H9 (cell line): ENCODE measurements around the gene TCF7L2. TPM values are rescaled to one million over a fixed set of nuclear protein-coding genes. Genes with fewer than 3 reads are reported as not detected.

Experiments used
- DNase-seq: peaks from one replicate; pipeline ENCODE4 v3.0.0-alpha.2; 2017
- H2AFZ ChIP-seq: one replicate; pipeline ENCODE4 v1.6.1; 2013; ENCODE audit warnings: mild to moderate bottlenecking, low read length, control low read depth, moderate library complexity
- H2AK5ac ChIP-seq: 2 replicates; pipeline ENCODE4 v1.6.1; 2013; ENCODE audit warnings: low read length, control low read depth, mixed read lengths; ENCODE audit not compliant: insufficient read length
- H2BK120ac ChIP-seq: one replicate; pipeline ENCODE4 v1.6.1; 2013; ENCODE audit warnings: low read depth, mild to moderate bottlenecking, low read length, control low read depth, inconsistent platforms; ENCODE audit not compliant: poor library complexity, severe bottlenecking
- H2BK12ac ChIP-seq: 2 replicates; pipeline ENCODE4 v1.6.1; 2013; ENCODE audit warnings: low read length, control low read depth, mixed read lengths, low read depth; ENCODE audit not compliant: insufficient read length
- H2BK15ac ChIP-seq: 2 replicates; pipeline ENCODE4 v1.6.1; 2013; ENCODE audit warnings: low read depth, low read length, control low read depth
- H2BK20ac ChIP-seq: one replicate; pipeline ENCODE4 v1.6.1; 2013; ENCODE audit warnings: low read depth, mild to moderate bottlenecking, low read length, control low read depth, inconsistent platforms; ENCODE audit not compliant: poor library complexity, severe bottlenecking
- H2BK5ac ChIP-seq: 2 replicates; pipeline ENCODE4 v1.6.1; 2013; ENCODE audit warnings: low read length, control low read depth, mixed read lengths; ENCODE audit not compliant: insufficient read length
- H3K14ac ChIP-seq: 2 replicates; pipeline ENCODE4 v1.6.1; 2013; ENCODE audit warnings: low read length, control low read depth; ENCODE audit not compliant: insufficient read depth
- H3K18ac ChIP-seq: 2 replicates; pipeline ENCODE4 v1.6.1; 2013; ENCODE audit warnings: low read depth, mild to moderate bottlenecking, mixed read lengths, low read length, control low read depth; ENCODE audit not compliant: insufficient read length
- H3K23ac ChIP-seq: 2 replicates; pipeline ENCODE4 v1.6.1; 2013; ENCODE audit warnings: low read length, control low read depth, mixed read lengths, low read depth; ENCODE audit not compliant: insufficient read length
- H3K23me2 ChIP-seq: 2 replicates; pipeline ENCODE4 v1.6.1; 2013; ENCODE audit warnings: low read depth, mild to moderate bottlenecking, mixed read lengths, low read length, control low read depth; ENCODE audit not compliant: insufficient read length, poor library complexity, severe bottlenecking
- H3K27ac ChIP-seq: 2 replicates; pipeline ENCODE4 v1.5.1; 2013; ENCODE audit warnings: low read length, control low read depth, mixed read lengths, low read depth; ENCODE audit not compliant: insufficient read length
- H3K27me3 ChIP-seq: 2 replicates; pipeline ENCODE4 v1.6.1; 2013; ENCODE audit warnings: low read length, control low read depth, inconsistent platforms; ENCODE audit not compliant: insufficient read depth
- H3K4ac ChIP-seq: 2 replicates; pipeline ENCODE4 v1.6.1; 2013; ENCODE audit warnings: low read depth, mild to moderate bottlenecking, control low read depth, inconsistent platforms, low read length, moderate library complexity
- H3K4me1 ChIP-seq: 2 replicates; pipeline ENCODE4 v1.6.1; 2013; ENCODE audit warnings: low read length, control low read depth, inconsistent platforms; ENCODE audit not compliant: insufficient read depth
- H3K4me2 ChIP-seq: 2 replicates; pipeline ENCODE4 v1.6.1; 2013; ENCODE audit warnings: low read length, control low read depth, mixed read lengths; ENCODE audit not compliant: insufficient read length, insufficient read depth
- H3K56ac ChIP-seq: 2 replicates; pipeline ENCODE4 v1.6.1; 2013; ENCODE audit warnings: low read depth, mild to moderate bottlenecking, mixed read lengths, low read length, control low read depth; ENCODE audit not compliant: insufficient read length
- H3K79me1 ChIP-seq: 2 replicates; pipeline ENCODE4 v1.6.1; 2013; ENCODE audit warnings: low read depth, mild to moderate bottlenecking, moderate library complexity, low read length, control low read depth, inconsistent platforms; ENCODE audit not compliant: insufficient read depth, poor library complexity, severe bottlenecking
- H3K79me2 ChIP-seq: 2 replicates; pipeline ENCODE4 v1.6.1; 2013; ENCODE audit warnings: low read length, control low read depth, inconsistent platforms; ENCODE audit not compliant: insufficient read depth
- H3K9ac ChIP-seq: 2 replicates; pipeline ENCODE4 v1.6.1; 2013; ENCODE audit warnings: low read length, control low read depth, mixed read lengths; ENCODE audit not compliant: insufficient read length; ENCODE audit errors: extremely low read depth
- H3K9me3 ChIP-seq: one replicate; pipeline ENCODE4 v1.6.1; 2013; ENCODE audit warnings: low read depth, low read length, inconsistent platforms; ENCODE audit not compliant: control insufficient read depth
- H3T11ph ChIP-seq: one replicate; pipeline ENCODE4 v1.6.1; 2013; ENCODE audit warnings: mild to moderate bottlenecking, low read length, control low read depth, inconsistent platforms
- H4K20me1 ChIP-seq: one replicate; pipeline ENCODE4 v1.6.1; 2013; ENCODE audit not compliant: control insufficient read depth, insufficient read length, insufficient read depth
- H4K5ac ChIP-seq: 2 replicates; pipeline ENCODE4 v1.6.1; 2013; ENCODE audit warnings: low read depth, mild to moderate bottlenecking, mixed read lengths, low read length, control low read depth; ENCODE audit not compliant: insufficient read length
- H4K8ac ChIP-seq: replicated peaks from 2 replicates; pipeline ENCODE4 v1.6.1; 2013; ENCODE audit warnings: low read length, control low read depth, mixed read lengths, low read depth; ENCODE audit not compliant: insufficient read length
- H4K91ac ChIP-seq: 2 replicates; pipeline ENCODE4 v1.6.1; 2013; ENCODE audit warnings: low read depth, mild to moderate bottlenecking, moderate library complexity, mixed read lengths, low read length, control low read depth; ENCODE audit not compliant: insufficient read length
- H3K27ac Mint-ChIP-seq, 3 experiments: 2 replicates in 2 of 3; 3 replicates in 1 of 3; pipeline ENCODE4 v1.8.0; 2020 to 2021; ENCODE audit warnings: mixed read lengths in 3 of 3, mild to moderate bottlenecking in 1 of 3, moderate library complexity in 1 of 3
- H3K27me3 Mint-ChIP-seq: 2 replicates; pipeline ENCODE4 v1.8.0; 2021; ENCODE audit warnings: low read depth, mild to moderate bottlenecking, moderate library complexity, mixed read lengths
- H3K36me3 Mint-ChIP-seq, 3 experiments: 2 replicates in 2 of 3; 3 replicates in 1 of 3; pipeline ENCODE4 v1.8.0; 2020 to 2021; ENCODE audit warnings: low read depth in 3 of 3, mixed read lengths in 3 of 3; ENCODE audit not compliant: insufficient read depth in 1 of 3
- H3K4me1 Mint-ChIP-seq, 2 experiments: 2 replicates each; pipeline ENCODE4 v1.8.0; 2020; ENCODE audit warnings: mixed read lengths in 2 of 2
- H3K4me3 Mint-ChIP-seq, 2 experiments: 2 replicates in 1 of 2; 3 replicates in 1 of 2; pipeline ENCODE4 v1.8.0; 2020 to 2021; ENCODE audit warnings: mild to moderate bottlenecking in 2 of 2, mixed read lengths in 2 of 2, moderate library complexity in 1 of 2
- H3K9me3 Mint-ChIP-seq, 2 experiments: 2 replicates in 1 of 2; 3 replicates in 1 of 2; pipeline ENCODE4 v1.8.0; 2020; ENCODE audit warnings: mild to moderate bottlenecking in 2 of 2, mixed read lengths in 2 of 2, moderate library complexity in 1 of 2
- WGBS: extraction: QIAGEN DNeasy Blood & Tissue Kit; methylation state at CpG from one replicate; pipeline ENCODE4 v1.1.7; 2013; ENCODE audit warnings: missing lambda C conversion rate, low lambda C conversion rate, mixed read lengths; ENCODE audit not compliant: insufficient read length; ENCODE audit errors: extremely low coverage; 5-methylcytosine and 5-hydroxymethylcytosine counted together
- total RNA-seq: library from RNA; stranded (reverse); gene quantifications from 2 replicates; pipeline ENCODE4 v1.2.1, GENCODE V29; 2021
- TF ChIP-seq, protein P1 (sequence below): fragments of 200-600 bp; sonication (generic); conservative IDR thresholded peaks from 3 replicates; pipeline ENCODE4 v1.8.0; 2021; ENCODE audit warnings: antibody characterized with exemption, mild to moderate bottlenecking

TCF7L2 gene
- total RNA-seq, 1 experiment from 2014 or later: 71.1 TPM

DNA sequence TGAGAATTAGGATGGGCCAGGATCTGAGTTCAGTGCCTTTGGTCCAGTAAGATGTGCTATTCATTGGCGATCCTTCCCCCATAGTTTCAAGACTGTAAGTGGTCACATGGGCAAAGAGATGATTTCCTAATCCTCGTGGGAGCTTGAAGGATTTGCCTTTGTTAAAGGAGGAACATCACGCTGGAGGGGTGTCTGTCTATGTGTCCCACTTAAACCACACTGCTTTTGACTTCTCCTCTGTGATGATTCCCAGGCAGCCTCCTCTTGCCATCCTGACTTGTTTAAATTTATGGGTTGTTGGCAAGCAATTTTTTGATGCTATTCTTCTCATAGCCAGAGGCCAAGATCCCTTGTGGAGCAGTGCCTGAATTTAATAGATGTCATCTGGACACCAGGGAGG is 154.0 kb downstream of the TCF7L2 start:
- no peak overlapping the region for H3T11ph ChIP-seq
- H3K36me3 Mint-ChIP-seq: peaks cover 12 to 48% (median 48%) of the 10 kb centered on the region in 3 experiments; a peak in 6 of 7 replicates
- no peaks in the 10 kb centered on the region for H3K27me3 ChIP-seq
- H3K56ac ChIP-seq: no peak overlapping the region
- no peak overlapping the region for H2BK12ac ChIP-seq
- WGBS: no CpG with 5 or more reads among the region's 3 CpGs
- H3K4me1 Mint-ChIP-seq: peaks cover 56 to 58% of the 10 kb centered on the region in 2 experiments
- no peak overlapping the region for H3K4me3 Mint-ChIP-seq
- H3K9me3 Mint-ChIP-seq: no peaks in the 10 kb centered on the region
- H3K27ac Mint-ChIP-seq: peak overlapping the region in 1 of 3 experiments; percentile 90; a peak in 3 of 7 replicates
- H3K27ac ChIP-seq: no peak overlapping the region
- H2BK20ac ChIP-seq: no peak overlapping the region
- peaks cover 6% of the 10 kb centered on the region; the same call in 1 of the 2 replicates for H3K4me1 ChIP-seq
- no peak overlapping the region for H2AK5ac ChIP-seq
- no peak overlapping the region for H3K4ac ChIP-seq
- no peak overlapping the region for H3K9ac ChIP-seq
- no peaks in the 10 kb centered on the region for H3K23me2 ChIP-seq
- H2BK15ac ChIP-seq: no peak overlapping the region
- peaks cover 6% of the 10 kb centered on the region for H3K79me1 ChIP-seq
- no peak overlapping the region for H2BK120ac ChIP-seq
- H3K27me3 Mint-ChIP-seq: no peaks in the 10 kb centered on the region; the same call in 1 of the 2 replicates
- H2BK5ac ChIP-seq: no peak overlapping the region
- H4K91ac ChIP-seq: no peak overlapping the region
- TF ChIP-seq, protein P1, sequence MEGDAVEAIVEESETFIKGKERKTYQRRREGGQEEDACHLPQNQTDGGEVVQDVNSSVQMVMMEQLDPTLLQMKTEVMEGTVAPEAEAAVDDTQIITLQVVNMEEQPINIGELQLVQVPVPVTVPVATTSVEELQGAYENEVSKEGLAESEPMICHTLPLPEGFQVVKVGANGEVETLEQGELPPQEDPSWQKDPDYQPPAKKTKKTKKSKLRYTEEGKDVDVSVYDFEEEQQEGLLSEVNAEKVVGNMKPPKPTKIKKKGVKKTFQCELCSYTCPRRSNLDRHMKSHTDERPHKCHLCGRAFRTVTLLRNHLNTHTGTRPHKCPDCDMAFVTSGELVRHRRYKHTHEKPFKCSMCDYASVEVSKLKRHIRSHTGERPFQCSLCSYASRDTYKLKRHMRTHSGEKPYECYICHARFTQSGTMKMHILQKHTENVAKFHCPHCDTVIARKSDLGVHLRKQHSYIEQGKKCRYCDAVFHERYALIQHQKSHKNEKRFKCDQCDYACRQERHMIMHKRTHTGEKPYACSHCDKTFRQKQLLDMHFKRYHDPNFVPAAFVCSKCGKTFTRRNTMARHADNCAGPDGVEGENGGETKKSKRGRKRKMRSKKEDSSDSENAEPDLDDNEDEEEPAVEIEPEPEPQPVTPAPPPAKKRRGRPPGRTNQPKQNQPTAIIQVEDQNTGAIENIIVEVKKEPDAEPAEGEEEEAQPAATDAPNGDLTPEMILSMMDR: no peak
- H4K5ac ChIP-seq: no peak overlapping the region
- no peak overlapping the region for H2AFZ ChIP-seq
- H3K23ac ChIP-seq: no peak overlapping the region
- DNase-seq: no peak
- no peaks in the 10 kb centered on the region for H4K20me1 ChIP-seq
- peaks cover 3% of the 10 kb centered on the region; the same call in 1 of the 2 replicates for H3K79me2 ChIP-seq
- H3K4me2 ChIP-seq: no peak overlapping the region
- H3K18ac ChIP-seq: no peak overlapping the region
- no peak overlapping the region for H4K8ac ChIP-seq
- H3K9me3 ChIP-seq: no peaks in the 10 kb centered on the region
- H3K14ac ChIP-seq: no peak overlapping the region
